Measurements from ENCODE around the gene TSPYL1.

The TSPYL1 gene

DNA sequence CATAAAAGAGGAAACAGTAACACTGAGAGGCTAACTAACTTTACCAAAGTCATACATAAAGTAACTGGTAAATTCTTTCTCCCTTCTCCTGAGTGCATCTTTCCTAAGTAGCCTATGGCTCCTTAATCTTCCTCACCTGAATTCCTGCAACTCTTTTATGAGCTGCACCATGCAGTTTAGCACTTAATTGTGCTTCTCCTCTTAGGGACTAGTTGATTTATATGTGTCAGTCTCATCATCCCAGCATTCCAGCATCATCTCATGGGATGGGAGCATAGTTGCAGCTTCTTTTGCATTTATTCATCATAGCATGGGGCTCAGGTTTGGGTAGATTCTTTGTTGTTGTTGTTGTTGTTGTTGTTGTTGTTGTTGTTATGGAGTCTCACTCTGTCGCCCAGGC, 3.5 kb upstream of the TSPYL1 start:
- H3K4me3 ChIP-seq (ENCODE audit: low read depth, low read length), result no peak overlapping the region
- TF ChIP-seq, protein P1, sequence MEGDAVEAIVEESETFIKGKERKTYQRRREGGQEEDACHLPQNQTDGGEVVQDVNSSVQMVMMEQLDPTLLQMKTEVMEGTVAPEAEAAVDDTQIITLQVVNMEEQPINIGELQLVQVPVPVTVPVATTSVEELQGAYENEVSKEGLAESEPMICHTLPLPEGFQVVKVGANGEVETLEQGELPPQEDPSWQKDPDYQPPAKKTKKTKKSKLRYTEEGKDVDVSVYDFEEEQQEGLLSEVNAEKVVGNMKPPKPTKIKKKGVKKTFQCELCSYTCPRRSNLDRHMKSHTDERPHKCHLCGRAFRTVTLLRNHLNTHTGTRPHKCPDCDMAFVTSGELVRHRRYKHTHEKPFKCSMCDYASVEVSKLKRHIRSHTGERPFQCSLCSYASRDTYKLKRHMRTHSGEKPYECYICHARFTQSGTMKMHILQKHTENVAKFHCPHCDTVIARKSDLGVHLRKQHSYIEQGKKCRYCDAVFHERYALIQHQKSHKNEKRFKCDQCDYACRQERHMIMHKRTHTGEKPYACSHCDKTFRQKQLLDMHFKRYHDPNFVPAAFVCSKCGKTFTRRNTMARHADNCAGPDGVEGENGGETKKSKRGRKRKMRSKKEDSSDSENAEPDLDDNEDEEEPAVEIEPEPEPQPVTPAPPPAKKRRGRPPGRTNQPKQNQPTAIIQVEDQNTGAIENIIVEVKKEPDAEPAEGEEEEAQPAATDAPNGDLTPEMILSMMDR (IDR thresholded peaks at IDR 0.05; ENCODE audit: low read depth, low read length), result no peak

DNA sequence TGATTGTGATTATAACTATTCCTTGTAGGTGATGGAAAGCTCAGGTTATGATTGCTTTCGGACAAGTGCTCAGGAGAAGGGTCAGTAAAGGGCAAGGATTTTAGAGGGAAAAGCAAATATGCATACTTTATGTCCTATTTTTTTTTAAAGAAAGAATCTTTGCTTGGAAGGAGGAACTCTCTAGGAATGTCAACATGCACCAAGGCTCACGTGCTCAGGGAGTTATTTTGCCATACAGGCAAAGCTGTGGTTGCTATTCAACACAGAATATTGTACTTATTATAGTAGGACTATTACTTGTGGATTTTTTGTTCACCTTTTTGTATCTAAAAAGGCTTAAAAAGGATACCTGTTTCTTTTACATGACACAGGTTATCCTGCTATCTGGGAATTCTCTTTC, 3.0 kb upstream of the TSPYL1 start:
- TF ChIP-seq, protein P1 (IDR thresholded peaks at IDR 0.05; ENCODE audit: low read depth, low read length), result no peak
- H3K4me3 ChIP-seq (ENCODE audit: low read depth, low read length), result no peak overlapping the region

DNA sequence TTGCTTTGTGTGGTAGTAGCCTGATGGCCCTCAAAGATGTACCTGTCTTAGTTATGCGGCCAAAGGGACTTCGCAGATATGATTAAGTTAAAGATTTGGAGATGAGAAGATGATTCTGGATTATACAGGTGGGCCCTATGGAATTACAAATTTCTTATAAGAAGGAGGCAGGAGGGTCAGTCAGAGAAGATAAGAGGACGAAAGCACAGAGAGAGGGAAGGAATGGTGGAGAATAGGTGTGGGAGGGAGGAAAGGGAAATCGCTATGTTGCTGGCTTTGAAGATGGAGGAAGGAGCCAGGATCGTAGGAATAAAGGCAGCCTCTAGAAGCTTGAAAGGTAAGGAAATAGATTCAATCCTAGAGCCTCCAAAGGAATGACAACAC, 1.2 kb upstream of the TSPYL1 start:
- TF ChIP-seq, protein P1 (IDR thresholded peaks at IDR 0.05; ENCODE audit: low read depth, low read length), result no peak
- H3K4me3 ChIP-seq (ENCODE audit: low read depth, low read length), result peak overlapping the region; percentile 93; the same call in 1 of the 2 replicates

DNA sequence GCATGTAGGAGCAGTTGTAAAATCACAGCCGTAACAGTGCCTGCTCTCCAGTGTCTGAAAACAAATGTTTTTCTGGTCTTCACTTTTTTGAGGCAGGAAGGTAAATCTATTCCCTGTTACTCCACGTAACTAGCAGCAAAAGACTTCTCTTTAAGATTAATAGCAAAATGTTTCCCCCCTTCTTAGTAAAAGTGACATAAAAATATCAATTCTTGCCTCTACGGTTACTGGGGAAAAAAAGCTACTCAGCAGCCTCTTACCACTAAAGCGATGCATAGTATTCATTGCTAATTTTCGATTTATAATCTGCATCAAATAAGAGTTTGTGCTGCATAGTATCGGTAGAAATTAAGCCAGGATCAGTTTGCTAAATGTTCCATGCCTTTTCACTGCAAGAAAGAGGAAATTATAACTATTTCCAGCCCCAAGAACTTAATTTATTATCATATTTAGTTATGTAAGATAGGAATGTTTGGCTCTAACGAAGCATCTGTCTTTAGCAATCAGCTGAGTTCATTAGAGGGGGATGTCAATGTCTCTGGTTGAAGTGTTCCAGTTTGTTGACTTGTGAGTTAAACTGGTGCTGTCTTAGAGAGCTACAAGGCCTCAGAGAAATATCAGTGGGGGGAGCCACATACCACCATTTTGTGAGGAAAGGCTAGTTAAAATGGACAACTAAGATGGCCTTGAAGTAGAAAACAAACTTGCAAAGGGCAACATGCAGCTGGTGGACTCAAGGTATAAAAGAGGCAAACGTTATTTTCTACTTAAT, 617 bp upstream of the TSPYL1 start:
- peak overlapping the region; percentile 93 for H3K4me3 ChIP-seq (ENCODE audit: low read depth, low read length)
- TF ChIP-seq, protein P1 (IDR thresholded peaks at IDR 0.05; ENCODE audit: low read depth, low read length), result no peak

DNA sequence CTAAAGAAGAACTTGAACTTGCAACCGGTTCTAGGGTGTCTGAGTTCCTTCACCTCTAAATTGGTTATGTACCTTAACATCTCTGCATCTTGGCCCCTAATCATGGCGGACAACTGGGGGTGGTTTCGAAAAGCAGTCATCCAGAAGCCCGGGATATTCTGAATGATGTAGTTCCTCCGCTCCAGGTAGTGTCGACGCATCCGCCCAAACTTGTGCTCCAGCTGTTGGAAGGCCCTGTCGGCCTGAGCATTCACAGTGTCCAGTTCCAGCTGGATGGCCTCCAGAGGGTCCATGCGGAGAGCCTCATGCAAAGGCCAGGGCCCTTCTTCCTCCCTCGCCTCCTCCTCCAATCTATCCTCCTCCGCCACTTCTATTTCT, 887 bp downstream of the TSPYL1 start:
- peak overlapping the region; percentile 93 for H3K4me3 ChIP-seq (ENCODE audit: low read depth, low read length)
- TF ChIP-seq, protein P1 (IDR thresholded peaks at IDR 0.05; ENCODE audit: low read depth, low read length), result no peak

DNA sequence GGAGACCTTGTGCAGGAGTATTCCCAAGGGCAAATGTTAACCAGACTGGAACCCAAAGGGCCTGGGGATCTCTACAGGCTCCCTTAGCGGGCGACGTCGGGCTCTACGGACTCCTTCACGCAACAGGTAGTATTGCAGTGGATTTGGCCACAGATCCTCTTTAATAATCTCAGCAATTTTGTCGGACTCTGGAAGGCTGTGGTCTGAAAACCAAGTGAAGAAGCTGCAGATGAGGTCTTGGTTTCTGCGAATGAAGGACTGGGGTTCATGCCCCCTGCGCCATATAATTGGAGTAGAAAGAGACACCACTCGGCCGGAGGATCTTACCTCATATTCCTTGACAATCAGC, 1.3 kb downstream of the TSPYL1 start:
- H3K4me3 ChIP-seq (ENCODE audit: low read depth, low read length), result peak overlapping the region; percentile 93
- TF ChIP-seq, protein P1 (IDR thresholded peaks at IDR 0.05; ENCODE audit: low read depth, low read length), result no peak

DNA sequence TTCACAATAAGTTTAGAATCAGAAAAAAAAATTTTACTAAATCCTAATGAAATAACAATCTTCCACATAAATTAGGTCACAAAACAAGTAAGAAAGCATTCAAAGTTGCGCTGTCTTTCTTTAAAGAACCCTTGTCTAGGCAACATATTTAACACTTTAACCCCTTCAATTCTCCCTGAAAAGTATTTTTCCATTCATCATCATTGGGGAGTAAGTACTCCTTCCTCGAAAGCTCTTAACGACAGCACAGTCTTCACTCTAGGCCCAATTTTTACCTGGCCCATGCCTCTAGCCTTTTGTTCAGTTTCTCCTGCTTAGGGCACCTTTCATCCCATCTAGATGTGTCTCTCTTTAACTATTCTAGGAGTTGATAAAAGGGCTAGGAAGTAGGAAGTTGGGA, 2.6 kb downstream of the TSPYL1 start:
- TF ChIP-seq, protein P1 (IDR thresholded peaks at IDR 0.05; ENCODE audit: low read depth, low read length), result no peak
- H3K4me3 ChIP-seq (ENCODE audit: low read depth, low read length), result peak overlapping the region; percentile 93

Measured in WI38 (cell line).